MM.1S (cell line): ENCODE data around the gene VSIG2.

Experiments used
- DNase-seq: peaks from one replicate; pipeline ENCODE4 v3.0.0-alpha.2; 2015
- H2AFZ ChIP-seq: fragments of 300-600 bp; sonication (generic); 2 replicates; pipeline ENCODE4 v1.6.0; 2016; ENCODE audit warnings: antibody characterized with exemption, low read length
- H3F3A ChIP-seq: fragments of 300-600 bp; sonication (generic); 2 replicates; pipeline ENCODE4 v1.6.1; 2016; ENCODE audit warnings: mild to moderate bottlenecking, antibody characterized with exemption, low read length, moderate library complexity, mixed read lengths; ENCODE audit not compliant: insufficient read depth
- H3K27ac ChIP-seq: fragments of 300-600 bp; sonication (generic); 2 replicates; pipeline ENCODE4 v1.5.1; 2016; ENCODE audit warnings: mild to moderate bottlenecking, low read length
- H3K27me3 ChIP-seq: fragments of 300-600 bp; sonication (generic); replicated peaks from 2 replicates; pipeline ENCODE4 v1.6.0; 2016; ENCODE audit warnings: low read length; ENCODE audit not compliant: insufficient read depth
- H3K36me3 ChIP-seq: fragments of 300-600 bp; sonication (generic); replicated peaks from 2 replicates; pipeline ENCODE4 v1.6.1; 2016; ENCODE audit warnings: mild to moderate bottlenecking, low read length, mixed read lengths; ENCODE audit not compliant: insufficient read depth
- H3K4me1 ChIP-seq: fragments of 300-600 bp; sonication (generic); 2 replicates; pipeline ENCODE4 v1.6.1; 2016; ENCODE audit warnings: low read length, mixed read lengths
- H3K4me2 ChIP-seq: fragments of 300-600 bp; sonication (generic); 2 replicates; pipeline ENCODE4 v1.6.0; 2016; ENCODE audit warnings: low read depth, low read length
- H3K4me3 ChIP-seq: fragments of 300-600 bp; sonication (generic); 2 replicates; pipeline ENCODE4 v1.5.1; 2016; ENCODE audit warnings: low read length, mixed read lengths
- H3K79me2 ChIP-seq: fragments of 300-600 bp; sonication (generic); 2 replicates; pipeline ENCODE4 v1.6.1; 2016; ENCODE audit warnings: mixed run types, low read length, mixed read lengths
- H3K9ac ChIP-seq: fragments of 300-600 bp; sonication (generic); 2 replicates; pipeline ENCODE4 v1.6.1; 2016; ENCODE audit warnings: low read length, mixed read lengths
- H3K9me2 ChIP-seq: fragments of 300-600 bp; sonication (generic); replicated peaks from 2 replicates; pipeline ENCODE4 v1.6.1; 2016; ENCODE audit warnings: mild to moderate bottlenecking, low read length, mixed read lengths; ENCODE audit not compliant: insufficient read depth
- H3K9me3 ChIP-seq: fragments of 300-600 bp; sonication (generic); replicated peaks from 2 replicates; pipeline ENCODE4 v1.6.1; 2016; ENCODE audit warnings: mild to moderate bottlenecking, low read length, mixed read lengths; ENCODE audit not compliant: insufficient read depth
- H4K20me1 ChIP-seq: fragments of 300-600 bp; sonication (generic); 2 replicates; pipeline ENCODE4 v1.6.1; 2016; ENCODE audit warnings: mild to moderate bottlenecking, low read length, moderate library complexity, mixed read lengths; ENCODE audit not compliant: insufficient read depth
- CTCF ChIP-seq: fragments of 300-600 bp; sonication (generic); IDR thresholded peaks from 2 replicates; pipeline ENCODE4 v1.5.1; 2016; ENCODE audit warnings: antibody characterized with exemption, low read length, mixed read lengths
- EZH2 ChIP-seq: fragments of 300-600 bp; sonication (generic); optimal IDR thresholded peaks from 2 replicates; pipeline ENCODE3; 2017; ENCODE audit warnings: low read depth, mild to moderate bottlenecking, antibody characterized with exemption, low read length, mixed read lengths
- EZH2phosphoT487 ChIP-seq: fragments of 300-600 bp; sonication (generic); IDR thresholded peaks from 2 replicates; pipeline ENCODE4 v1.6.1; 2018; ENCODE audit warnings: antibody characterized with exemption, low read length

Gene VSIG2

GRCh38 chr11:124724979-124725718 lies 26.9 kb downstream of the VSIG2 start:
- no peaks in the 10 kb centered on the region for H4K20me1 ChIP-seq
- no peaks in the 10 kb centered on the region for H3K27me3 ChIP-seq
- H3K4me3 ChIP-seq = no peak overlapping the region
- no peaks in the 10 kb centered on the region for H3K9me2 ChIP-seq
- H3K79me2 ChIP-seq = no peaks in the 10 kb centered on the region
- no peaks in the 10 kb centered on the region for H3K9me3 ChIP-seq
- H2AFZ ChIP-seq = no peak overlapping the region
- TF ChIP-seq EZH2phosphoT487 (no peak), EZH2 (no peak), CTCF (no peak)
- H3K4me2 ChIP-seq = no peak overlapping the region
- no peak for DNase-seq
- H3K27ac ChIP-seq = no peak overlapping the region
- no peak overlapping the region for H3K9ac ChIP-seq
- no peaks in the 10 kb centered on the region for H3F3A ChIP-seq
- H3K4me1 ChIP-seq = no peaks in the 10 kb centered on the region
- H3K36me3 ChIP-seq = no peaks in the 10 kb centered on the region

GRCh38 chr11:124722176-124722575 lies 29.9 kb downstream of the VSIG2 start:
- Histone ChIP-seq H2AFZ (no peak overlapping the region), H3K4me1 (0 out of 2 replicates have a peak, but pooled peaks cover 5% of the 10 kb centered on the region), H3K4me3 (no peak overlapping the region), H3K4me2 (no peak overlapping the region), H3K36me3 (no peaks in the 10 kb centered on the region), H3K79me2 (no peaks in the 10 kb centered on the region), H3F3A (no peaks in the 10 kb centered on the region), H3K9me3 (no peaks in the 10 kb centered on the region), H4K20me1 (no peaks in the 10 kb centered on the region), H3K9me2 (no peaks in the 10 kb centered on the region), H3K9ac (no peak overlapping the region), H3K27me3 (peaks cover 14% of the 10 kb centered on the region; the same call in 1 of the 2 replicates), H3K27ac (no peak overlapping the region)
- no peak for TF ChIP-seq CTCF
- TF ChIP-seq EZH2phosphoT487 = no peak
- no peak for TF ChIP-seq EZH2
- no peak for DNase-seq

- Histone ChIP-seq H3K4me3 (no peak overlapping the region), H4K20me1 (no peaks in the 10 kb centered on the region), H3F3A (no peaks in the 10 kb centered on the region), H3K9ac (no peak overlapping the region), H3K4me2 (no peak overlapping the region), H3K36me3 (no peaks in the 10 kb centered on the region), H3K79me2 (no peaks in the 10 kb centered on the region), H3K9me3 (no peaks in the 10 kb centered on the region), H3K27ac (no peak overlapping the region), H3K27me3 (peaks cover 14% of the 10 kb centered on the region; the same call in 1 of the 2 replicates), H2AFZ (no peak overlapping the region), H3K9me2 (no peaks in the 10 kb centered on the region), H3K4me1 (0 out of 2 replicates have a peak, but pooled peaks cover 5% of the 10 kb centered on the region)
- no peak for TF ChIP-seq CTCF
- TF ChIP-seq EZH2 = no peak
- TF ChIP-seq EZH2phosphoT487 = no peak
- DNase-seq = no peak
Measured at GRCh38 chr11:124719534-124719933, 32.5 kb downstream of the VSIG2 start.
